AG09319 (cell line): ENCODE results near the gene CDC25B.
"Not testable (repeated sequence)": the region's sequence is repeated elsewhere in the genome, so short reads cannot be mapped to it uniquely, and the experiment has no call there.

ENCODE experiments used
- DNase-seq: peaks from one replicate; pipeline ENCODE4 v3.0.0-alpha.2; 2010; ENCODE audit warnings: low read depth; ENCODE audit errors: extremely low read depth
- TF ChIP-seq, protein P1 (sequence below): IDR thresholded peaks from 2 replicates; pipeline ENCODE4 v1.5.1; 2011; ENCODE audit warnings: low read depth, mild to moderate bottlenecking, inconsistent platforms, low read length, moderate library complexity

CDC25B gene

GRCh38 chr20:3787324-3788014, 8.6 kb upstream of the CDC25B start:
- TF ChIP-seq, protein P1, sequence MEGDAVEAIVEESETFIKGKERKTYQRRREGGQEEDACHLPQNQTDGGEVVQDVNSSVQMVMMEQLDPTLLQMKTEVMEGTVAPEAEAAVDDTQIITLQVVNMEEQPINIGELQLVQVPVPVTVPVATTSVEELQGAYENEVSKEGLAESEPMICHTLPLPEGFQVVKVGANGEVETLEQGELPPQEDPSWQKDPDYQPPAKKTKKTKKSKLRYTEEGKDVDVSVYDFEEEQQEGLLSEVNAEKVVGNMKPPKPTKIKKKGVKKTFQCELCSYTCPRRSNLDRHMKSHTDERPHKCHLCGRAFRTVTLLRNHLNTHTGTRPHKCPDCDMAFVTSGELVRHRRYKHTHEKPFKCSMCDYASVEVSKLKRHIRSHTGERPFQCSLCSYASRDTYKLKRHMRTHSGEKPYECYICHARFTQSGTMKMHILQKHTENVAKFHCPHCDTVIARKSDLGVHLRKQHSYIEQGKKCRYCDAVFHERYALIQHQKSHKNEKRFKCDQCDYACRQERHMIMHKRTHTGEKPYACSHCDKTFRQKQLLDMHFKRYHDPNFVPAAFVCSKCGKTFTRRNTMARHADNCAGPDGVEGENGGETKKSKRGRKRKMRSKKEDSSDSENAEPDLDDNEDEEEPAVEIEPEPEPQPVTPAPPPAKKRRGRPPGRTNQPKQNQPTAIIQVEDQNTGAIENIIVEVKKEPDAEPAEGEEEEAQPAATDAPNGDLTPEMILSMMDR, result no peak
- DNase-seq, result no peak

GRCh38 chr20:3788685-3789155, 7.4 kb upstream of the CDC25B start:
- TF ChIP-seq, protein P1, result no peak
- DNase-seq, result no peak

DNA sequence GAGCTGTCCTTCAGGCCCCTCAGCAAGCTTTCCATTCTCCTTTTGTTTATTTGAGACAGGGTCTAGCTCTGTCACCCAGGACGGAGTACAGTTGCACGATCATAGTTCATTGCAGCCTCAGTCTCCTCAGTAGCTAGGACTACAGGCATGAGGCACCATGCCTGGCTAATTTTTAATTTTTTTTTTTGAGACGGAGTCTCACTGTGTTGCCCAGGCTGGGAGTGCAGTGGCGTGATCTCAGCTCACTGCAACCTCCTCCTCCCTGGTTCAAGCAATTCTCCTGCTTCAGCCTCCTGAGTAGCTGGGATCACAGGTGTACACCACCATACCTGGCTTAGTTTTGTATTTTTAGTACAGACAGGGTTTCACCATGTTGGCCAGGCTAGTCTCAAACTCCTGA, 6.9 kb upstream of the CDC25B start:
- DNase-seq, result not testable (repeated sequence)

GRCh38 chr20:3794168-3794567, 1.9 kb upstream of the CDC25B start:
- not testable (repeated sequence) for DNase-seq

GRCh38 chr20:3794701-3795420, 1.2 kb upstream of the CDC25B start:
- TF ChIP-seq, protein P1, result no peak
- DNase-seq, result no peak

GRCh38 chr20:3796477-3797225, 541 bp downstream of the CDC25B start:
- TF ChIP-seq, protein P1, result no peak
- no peak for DNase-seq

DNA sequence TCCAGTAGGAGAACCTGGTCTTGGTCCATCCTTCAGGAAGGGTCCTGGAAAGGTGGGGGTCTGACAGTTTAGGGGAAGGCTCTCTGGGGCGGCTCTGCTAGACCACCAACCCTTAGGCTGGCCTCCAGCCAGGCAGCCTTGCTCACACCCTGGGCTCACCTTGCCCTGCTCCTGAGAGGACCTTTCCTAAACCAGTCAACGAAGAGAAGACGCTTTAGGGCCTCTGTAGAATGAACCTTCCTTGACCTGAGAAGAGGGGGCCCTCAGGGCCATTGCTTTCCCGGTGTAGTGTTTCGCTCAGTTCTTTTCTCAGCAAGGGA, 1.1 kb downstream of the CDC25B start:
- DNase-seq, result no peak

More for the DNA sequence above, 1.1 kb downstream of the CDC25B start:
- TF ChIP-seq, protein P1, result no peak
